HUES6 (cell line): ENCODE results near the gene GFAP.
A peak's percentile ranks its signal among the peaks of the same experiment; 100 is the strongest.

Experiments
- H3K27ac ChIP-seq: 2 replicates; pipeline ENCODE4 v1.7.0; 2013; ENCODE audit warnings: low read depth, mild to moderate bottlenecking, low read length, inconsistent platforms
- H3K27me3 ChIP-seq: 2 replicates; pipeline ENCODE4 v1.6.1; 2013; ENCODE audit warnings: low read length; ENCODE audit not compliant: control insufficient read depth, insufficient read depth
- H3K36me3 ChIP-seq: 2 replicates; pipeline ENCODE4 v1.6.1; 2013; ENCODE audit warnings: low read length; ENCODE audit not compliant: control insufficient read depth, insufficient read depth
- H3K4me1 ChIP-seq: 2 replicates; pipeline ENCODE4 v1.6.1; 2013; ENCODE audit warnings: low read length; ENCODE audit not compliant: control insufficient read depth, insufficient read depth
- H3K4me3 ChIP-seq: 2 replicates; pipeline ENCODE4 v1.5.1; 2013; ENCODE audit warnings: low read depth, low read length
- H3K9ac ChIP-seq: one replicate; pipeline ENCODE4 v1.6.1; 2013; ENCODE audit warnings: mild to moderate bottlenecking, low read length
- H3K9me3 ChIP-seq: 2 replicates; pipeline ENCODE4 v1.6.1; 2013; ENCODE audit warnings: low read depth, low read length; ENCODE audit not compliant: control insufficient read depth, insufficient read depth

The GFAP gene

GRCh38 chr17:44905006-44906000 lies 10.0 kb downstream of the GFAP start:
- no peaks in the 10 kb centered on the region for H3K9me3 ChIP-seq
- H3K27ac ChIP-seq = no peak overlapping the region
- H3K27me3 ChIP-seq = no peaks in the 10 kb centered on the region
- H3K4me1 ChIP-seq = peaks cover 16% of the 10 kb centered on the region
- H3K36me3 ChIP-seq = no peaks in the 10 kb centered on the region
- no peak overlapping the region for H3K4me3 ChIP-seq
- no peak overlapping the region for H3K9ac ChIP-seq

DNA sequence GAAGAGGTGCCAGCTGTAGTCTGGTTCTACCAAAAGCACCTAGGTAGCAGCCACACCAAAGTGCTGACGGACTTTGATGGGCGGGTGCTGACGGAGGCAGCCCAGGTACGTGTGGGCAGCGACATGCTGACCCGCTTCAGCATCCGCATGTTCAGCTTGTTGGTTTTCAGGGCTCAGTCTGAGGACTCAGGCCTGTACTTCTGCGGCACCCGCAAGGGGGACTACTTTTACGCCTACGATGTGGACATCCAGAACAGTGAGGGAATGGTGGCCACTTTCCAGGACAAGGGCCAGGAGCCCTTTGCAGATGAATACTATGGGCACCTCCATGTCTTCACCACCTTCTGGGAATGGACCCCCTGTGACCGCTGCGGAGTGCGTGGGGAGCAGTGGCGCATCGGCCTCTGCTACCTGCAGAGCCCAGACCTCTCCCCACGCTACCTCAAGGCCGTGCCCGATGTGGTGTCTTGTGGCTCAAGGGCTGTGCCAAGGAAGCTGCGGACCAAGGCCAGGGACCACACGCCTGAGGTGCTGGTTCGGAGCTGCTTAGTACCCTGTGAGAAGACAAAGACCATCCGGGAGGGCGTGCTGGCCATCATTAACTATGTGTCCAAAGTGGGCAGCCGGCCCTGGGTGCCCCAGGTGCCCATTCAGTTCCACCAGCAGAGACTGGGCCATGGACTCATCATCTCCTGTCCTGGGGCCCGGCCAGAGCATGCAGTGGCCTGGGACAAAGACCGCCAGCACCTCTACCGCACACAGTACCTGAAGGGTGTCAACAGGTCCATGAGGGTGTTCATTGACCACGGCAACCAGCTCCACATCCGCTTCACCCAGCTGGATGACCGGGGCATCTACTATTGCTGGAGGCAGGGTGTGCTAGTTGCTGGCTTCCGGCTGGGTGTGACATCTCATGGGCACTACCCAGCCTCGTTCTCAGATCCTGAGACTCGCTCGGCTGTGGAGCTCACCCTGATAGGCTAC lies 11.0 kb downstream of the GFAP start:
- Histone ChIP-seq H3K27ac (no peak overlapping the region), H3K4me3 (no peak overlapping the region), H3K9me3 (no peaks in the 10 kb centered on the region), H3K27me3 (no peaks in the 10 kb centered on the region), H3K4me1 (peaks cover 16% of the 10 kb centered on the region), H3K9ac (no peak overlapping the region), H3K36me3 (no peaks in the 10 kb centered on the region)

- Histone ChIP-seq H3K27me3 (no peaks in the 10 kb centered on the region), H3K27ac (no peak overlapping the region), H3K36me3 (no peaks in the 10 kb centered on the region), H3K9me3 (no peaks in the 10 kb centered on the region), H3K4me3 (no peak overlapping the region), H3K4me1 (peaks cover 16% of the 10 kb centered on the region), H3K9ac (no peak overlapping the region)
Observed at GRCh38 chr17:44903012-44903685, 12.2 kb downstream of the GFAP start.

- no peaks in the 10 kb centered on the region for H3K27me3 ChIP-seq
- H3K4me1 ChIP-seq = peaks cover 16% of the 10 kb centered on the region
- H3K36me3 ChIP-seq = no peaks in the 10 kb centered on the region
- H3K9ac ChIP-seq = no peak overlapping the region
- no peak overlapping the region for H3K27ac ChIP-seq
- no peak overlapping the region for H3K4me3 ChIP-seq
- no peaks in the 10 kb centered on the region for H3K9me3 ChIP-seq
Observed at GRCh38 chr17:44902135-44902760, 13.1 kb downstream of the GFAP start.

- Histone ChIP-seq H3K4me1 (peaks cover 12% of the 10 kb centered on the region), H3K27ac (no peak overlapping the region), H3K9ac (no peak overlapping the region), H3K27me3 (no peaks in the 10 kb centered on the region), H3K4me3 (no peak overlapping the region), H3K9me3 (no peaks in the 10 kb centered on the region), H3K36me3 (no peaks in the 10 kb centered on the region)
Observed at GRCh38 chr17:44901411-44901921, 13.8 kb downstream of the GFAP start.

DNA sequence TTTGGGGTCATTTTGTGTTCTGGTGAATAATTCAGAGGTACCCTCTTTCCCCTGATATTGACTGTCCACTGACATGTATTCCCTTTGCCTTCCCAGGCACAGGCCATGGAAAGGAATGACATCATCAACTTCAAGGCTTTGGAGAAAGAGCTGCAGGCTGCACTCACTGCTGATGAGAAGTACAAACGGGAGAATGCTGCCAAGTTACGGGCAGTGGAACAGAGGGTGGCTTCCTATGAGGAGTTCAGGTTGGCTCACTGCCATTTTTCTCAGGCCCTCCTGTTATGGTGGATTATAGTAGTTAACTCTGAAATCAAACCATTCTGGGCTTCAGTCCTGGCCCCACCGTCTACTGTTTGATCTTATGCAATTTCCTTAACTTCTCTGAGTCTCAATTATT lies 14.4 kb downstream of the GFAP start:
- peaks cover 6% of the 10 kb centered on the region; the same call in 1 of the 2 replicates for H3K4me1 ChIP-seq
- H3K9me3 ChIP-seq = no peaks in the 10 kb centered on the region
- H3K9ac ChIP-seq = no peak overlapping the region
- H3K36me3 ChIP-seq = peaks cover under 1% of the 10 kb centered on the region; the same call in 1 of the 2 replicates
- no peak overlapping the region for H3K27ac ChIP-seq
- H3K4me3 ChIP-seq = no peak overlapping the region
- H3K27me3 ChIP-seq = no peaks in the 10 kb centered on the region

DNA sequence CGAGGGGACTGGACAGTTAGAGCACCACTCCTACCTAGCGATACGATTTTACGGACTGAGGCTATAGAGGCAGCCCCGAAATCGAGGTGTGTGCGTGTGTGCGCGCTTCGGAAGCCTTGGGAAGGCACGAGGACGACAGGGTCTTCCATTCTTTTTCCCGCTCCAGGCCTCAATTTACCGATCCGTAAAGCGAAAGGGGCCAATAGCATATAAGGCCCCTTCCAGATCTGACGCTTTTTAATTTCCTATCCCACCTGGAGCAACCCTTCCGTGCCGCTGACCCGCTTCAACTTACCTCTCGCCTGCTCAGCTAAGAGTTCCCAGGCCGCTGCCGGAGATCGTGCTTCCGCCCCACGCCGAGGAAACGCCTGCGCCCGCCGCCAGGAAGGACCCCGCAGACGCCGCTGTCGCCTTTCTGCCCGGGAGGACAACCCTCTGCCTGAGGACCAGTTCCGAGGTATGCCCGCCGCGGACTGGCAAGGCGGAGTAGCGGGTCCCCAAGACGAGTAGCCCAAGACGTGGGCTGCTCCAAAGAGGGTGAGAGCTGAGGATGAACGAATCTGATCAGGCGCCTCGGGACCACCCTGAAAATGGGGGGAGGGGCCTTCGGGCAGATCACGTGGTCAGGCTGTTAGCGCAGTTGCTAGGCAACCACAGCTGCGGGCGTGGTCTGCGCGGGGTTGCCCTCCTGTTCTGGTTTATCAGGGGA lies 16.1 kb downstream of the GFAP start, which contains the start of gene EFTUD2:
Gene EFTUD2 (minus strand): TSS at position 372 of the 709 bp plus-strand sequence. CDS start 4,924 bp downstream, outside the sequence.
- Histone ChIP-seq H3K36me3 (peaks cover 11% of the 10 kb centered on the region), H3K27me3 (no peaks in the 10 kb centered on the region), H3K27ac (peak within 1 kb of the TSS; percentile 100), H3K9me3 (no peaks in the 10 kb centered on the region), H3K4me1 (no peaks in the 10 kb centered on the region), H3K4me3 (peak within 1 kb of the TSS; percentile 91), H3K9ac (peak within 1 kb of the TSS; percentile 99)

- Histone ChIP-seq H3K9ac (peak overlapping the region; percentile 99), H3K27ac (peak overlapping the region; percentile 100), H3K4me3 (peak overlapping the region; percentile 91), H3K27me3 (no peaks in the 10 kb centered on the region), H3K4me1 (no peaks in the 10 kb centered on the region), H3K36me3 (peaks cover 16% of the 10 kb centered on the region), H3K9me3 (no peaks in the 10 kb centered on the region)
Observed at GRCh38 chr17:44898768-44899073, 16.6 kb downstream of the GFAP start.

DNA sequence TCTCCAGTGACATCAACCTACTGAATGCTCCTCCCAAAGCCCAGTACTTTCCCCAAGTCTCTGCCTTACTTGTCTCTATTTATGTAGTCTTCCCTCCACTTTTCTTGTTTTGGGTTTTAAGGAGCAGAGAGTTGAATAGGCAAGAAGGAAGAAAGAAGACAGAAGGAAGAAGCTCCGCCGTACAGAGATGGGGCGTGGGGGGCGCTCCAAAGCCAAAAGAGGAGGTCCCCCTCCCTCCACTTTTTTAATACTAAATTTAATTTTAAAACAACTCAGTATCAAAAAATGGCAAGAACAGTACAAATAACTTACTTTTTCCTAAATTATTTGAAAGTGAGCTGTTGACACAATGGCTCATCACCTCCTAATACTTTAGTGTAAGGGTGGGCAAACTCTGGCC lies 20.7 kb downstream of the GFAP start:
- Histone ChIP-seq H3K36me3 (peaks cover 43% of the 10 kb centered on the region), H3K4me1 (no peaks in the 10 kb centered on the region), H3K9me3 (no peaks in the 10 kb centered on the region)

More for the DNA sequence above, 20.7 kb downstream of the GFAP start:
- Histone ChIP-seq H3K9ac (no peak overlapping the region), H3K27me3 (no peaks in the 10 kb centered on the region), H3K27ac (no peak overlapping the region), H3K4me3 (no peak overlapping the region)
